Lower leg skin (tissue), 4 donors: ENCODE measurements around the gene PLEKHN1. TPM values are rescaled to one million over a fixed set of nuclear protein-coding genes. Genes with fewer than 3 reads are reported as not detected.

Experiments
- DNase-seq, 2 donors: peaks; one replicate each; pipeline ENCODE4 v3.0.0-alpha.2; 2019; ENCODE audit warnings: low spot score in 2 of 2
- H3K4me3 ChIP-seq: fragments of 200-600 bp; sonication (generic); 2 replicates; pipeline ENCODE4 v1.5.1; 2017; ENCODE audit warnings: mild to moderate bottlenecking, low read depth; ENCODE audit not compliant: poor library complexity, severe bottlenecking
- POLR2A ChIP-seq, 2 donors: fragments of 450-650 bp; IDR thresholded peaks; one replicate each; pipeline ENCODE4 v1.6.1; 2016 to 2017; ENCODE audit warnings: antibody characterized with exemption in 2 of 2, mild to moderate bottlenecking in 1 of 2, moderate library complexity in 1 of 2
- WGBS, 2 donors: methylation state at CpG; one replicate each; pipeline ENCODE4 v1.1.5; 2018; 5-methylcytosine and 5-hydroxymethylcytosine counted together
- intact Hi-C: fragments of 100-400 bp; cut with DNase I; formaldehyde crosslinking; loops from one replicate; pipeline ENCODE4 v1.15.0; 2023; ENCODE audit warnings: low total_unique reads
- total RNA-seq, 4 donors: library from RNA; depleted of rRNA; stranded (reverse); fragments of >200 nt; gene quantifications; one replicate each; pipeline ENCODE4 v1.1.0, GENCODE V29; 2016
- TF ChIP-seq, protein P1 (sequence below), 3 donors: fragments of 450-650 bp; IDR thresholded peaks; one replicate each; pipeline ENCODE4 v1.5.1; 2016; ENCODE audit warnings: antibody characterized with exemption in 3 of 3, mild to moderate bottlenecking in 3 of 3, moderate library complexity in 2 of 3

Gene PLEKHN1
- total RNA-seq, 4 donors from 2014 or later = 38.7 to 109 (median 45.3) TPM

DNA sequence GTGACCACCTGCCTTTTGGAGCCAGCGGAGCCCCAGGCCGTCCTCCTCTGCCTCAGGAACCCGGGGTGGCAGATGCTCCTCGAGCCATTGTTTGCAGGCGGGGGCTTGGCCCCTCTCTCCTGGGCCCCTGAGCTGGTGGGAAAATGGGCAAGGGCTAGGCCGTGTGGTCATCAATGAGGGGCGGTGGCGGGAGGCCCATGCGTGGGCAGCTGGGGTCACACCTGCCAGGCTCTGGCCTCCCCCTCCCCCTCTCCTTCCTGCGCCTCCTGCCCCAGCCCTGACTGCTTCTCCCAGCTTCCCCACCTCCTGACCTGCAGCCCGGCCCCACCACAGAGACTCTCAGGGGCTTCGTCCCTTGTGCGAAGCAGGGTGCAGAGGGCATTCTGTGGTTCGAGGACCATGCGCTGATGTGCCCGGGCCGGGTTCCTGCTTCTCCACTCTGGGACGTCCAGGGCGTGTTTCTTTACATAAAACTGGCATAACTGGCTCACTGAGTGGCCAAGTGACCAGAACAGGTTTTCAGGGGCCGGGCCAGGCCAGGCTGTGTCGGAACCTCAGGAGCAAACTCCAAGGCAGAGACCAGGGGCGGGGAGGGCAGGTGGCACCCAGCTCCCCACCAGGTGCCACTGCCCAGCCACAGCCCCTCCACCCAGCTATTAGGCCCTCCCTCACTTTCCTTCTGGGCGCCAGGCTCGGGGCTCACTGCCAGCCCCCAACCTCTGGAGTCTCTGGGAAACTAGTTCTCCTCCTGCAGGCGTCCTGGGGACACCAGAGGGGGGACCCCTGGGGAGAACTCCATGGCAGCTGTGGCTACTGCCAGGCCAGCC, 33.3 kb upstream of the PLEKHN1 start:
- WGBS, 2 donors = 68 to 73% methylated on average over 24 to 25 of the region's 25 CpGs
- intact Hi-C loops = loop anchor here (2.0 kb wide), 1 partner anchor 26 kb away; no protein-coding TSS in a partner anchor
- TF ChIP-seq, protein P1, sequence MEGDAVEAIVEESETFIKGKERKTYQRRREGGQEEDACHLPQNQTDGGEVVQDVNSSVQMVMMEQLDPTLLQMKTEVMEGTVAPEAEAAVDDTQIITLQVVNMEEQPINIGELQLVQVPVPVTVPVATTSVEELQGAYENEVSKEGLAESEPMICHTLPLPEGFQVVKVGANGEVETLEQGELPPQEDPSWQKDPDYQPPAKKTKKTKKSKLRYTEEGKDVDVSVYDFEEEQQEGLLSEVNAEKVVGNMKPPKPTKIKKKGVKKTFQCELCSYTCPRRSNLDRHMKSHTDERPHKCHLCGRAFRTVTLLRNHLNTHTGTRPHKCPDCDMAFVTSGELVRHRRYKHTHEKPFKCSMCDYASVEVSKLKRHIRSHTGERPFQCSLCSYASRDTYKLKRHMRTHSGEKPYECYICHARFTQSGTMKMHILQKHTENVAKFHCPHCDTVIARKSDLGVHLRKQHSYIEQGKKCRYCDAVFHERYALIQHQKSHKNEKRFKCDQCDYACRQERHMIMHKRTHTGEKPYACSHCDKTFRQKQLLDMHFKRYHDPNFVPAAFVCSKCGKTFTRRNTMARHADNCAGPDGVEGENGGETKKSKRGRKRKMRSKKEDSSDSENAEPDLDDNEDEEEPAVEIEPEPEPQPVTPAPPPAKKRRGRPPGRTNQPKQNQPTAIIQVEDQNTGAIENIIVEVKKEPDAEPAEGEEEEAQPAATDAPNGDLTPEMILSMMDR (IDR thresholded peaks at IDR 0.05) = no peak
- TF ChIP-seq POLR2A (IDR thresholded peaks at IDR 0.05) = no peak
- DNase-seq = no peak
- H3K4me3 ChIP-seq = no peak overlapping the region

DNA sequence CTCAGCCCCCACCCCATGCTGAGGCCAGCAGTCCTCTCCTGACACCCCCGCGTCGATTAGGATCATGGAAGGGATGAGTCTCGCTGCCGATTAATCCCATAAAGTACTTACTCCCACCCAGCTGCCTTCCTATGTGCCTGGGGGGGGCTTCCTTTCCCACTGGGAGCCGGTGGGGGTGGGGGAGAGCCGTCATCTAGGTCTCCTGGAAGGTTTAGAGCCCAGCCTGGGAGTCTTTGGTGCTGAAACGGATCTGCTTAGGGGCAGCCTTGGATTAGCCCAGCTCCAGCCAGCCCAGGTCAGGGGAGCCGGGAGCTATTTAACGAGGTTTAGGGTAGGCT, 32.7 kb upstream of the PLEKHN1 start:
- intact Hi-C loops = loop anchor here (2.0 kb wide), 1 partner anchor 27 kb away; no protein-coding TSS in a partner anchor
- no peak overlapping the region for H3K4me3 ChIP-seq
- WGBS, 2 donors = 32 to 44% methylated on average over 4 to 9 of the region's 10 CpGs
- TF ChIP-seq, protein P1 (IDR thresholded peaks at IDR 0.05) = no peak
- TF ChIP-seq POLR2A (IDR thresholded peaks at IDR 0.05) = no peak
- no peak for DNase-seq

GRCh38 chr1:934991-935750, 31.1 kb upstream of the PLEKHN1 start:
- no peak for DNase-seq
- TF ChIP-seq, protein P1 (IDR thresholded peaks at IDR 0.05) = no peak
- no peak for TF ChIP-seq POLR2A (IDR thresholded peaks at IDR 0.05)
- no peak overlapping the region for H3K4me3 ChIP-seq
- 4 to 9% methylated on average over 18 to 29 of the region's 37 CpGs for WGBS, 2 donors
- intact Hi-C loops = no loop called here

- 10 to 16% methylated on average over 12 to 27 of the region's 30 CpGs for WGBS, 2 donors
- H3K4me3 ChIP-seq = no peak overlapping the region
- no peak for TF ChIP-seq POLR2A (IDR thresholded peaks at IDR 0.05)
- TF ChIP-seq, protein P1 (IDR thresholded peaks at IDR 0.05) = no peak
- intact Hi-C loops = no loop called here
- DNase-seq = no peak
These were observed 30.5 kb upstream of the PLEKHN1 start for GRCh38 chr1:935751-936231.

GRCh38 chr1:936348-937264, 29.7 kb upstream of the PLEKHN1 start:
- 42 to 43% methylated on average over 23 to 33 of the region's 45 CpGs for WGBS, 2 donors
- DNase-seq = no peak
- H3K4me3 ChIP-seq = no peak overlapping the region
- TF ChIP-seq, protein P1 (IDR thresholded peaks at IDR 0.05) = no peak
- no peak for TF ChIP-seq POLR2A (IDR thresholded peaks at IDR 0.05)
- intact Hi-C loops = no loop called here
